SJCRH30 (cell line): ENCODE results near the gene ADH5. TPM values are rescaled to one million over a fixed set of nuclear protein-coding genes. Genes with fewer than 3 reads are reported as not detected.
"Not testable (repeated sequence)": the region's sequence is repeated elsewhere in the genome, so short reads cannot be mapped to it uniquely, and the experiment has no call there.

Experiments
- DNase-seq, 2 experiments: peaks; one replicate each; pipeline ENCODE4 v3.0.0-alpha.2; 2015 to 2020
- H3K27ac ChIP-seq: fragments of 250-450 bp; sonication (Bioruptor Pico); 2 replicates; pipeline ENCODE4 v1.5.1; 2020; ENCODE audit warnings: mild to moderate bottlenecking, moderate library complexity
- H3K27me3 ChIP-seq: fragments of 250-450 bp; sonication (Bioruptor Pico); 2 replicates; pipeline ENCODE4 v1.5.1; 2020; ENCODE audit warnings: mild to moderate bottlenecking, moderate library complexity
- H3K36me3 ChIP-seq: fragments of 250-450 bp; sonication (Bioruptor Pico); 2 replicates; pipeline ENCODE4 v1.5.1; 2020; ENCODE audit warnings: mild to moderate bottlenecking, moderate library complexity
- H3K4me1 ChIP-seq: fragments of 250-450 bp; sonication (Bioruptor Pico); 2 replicates; pipeline ENCODE4 v1.5.1; 2020; ENCODE audit warnings: mild to moderate bottlenecking, moderate library complexity
- H3K4me3 ChIP-seq: fragments of 250-450 bp; sonication (Bioruptor Pico); 2 replicates; pipeline ENCODE4 v1.5.1; 2020; ENCODE audit warnings: mild to moderate bottlenecking, moderate library complexity
- H3K9me3 ChIP-seq: fragments of 250-450 bp; sonication (Bioruptor Pico); replicated peaks from 2 replicates; pipeline ENCODE4 v1.5.1; 2020; ENCODE audit warnings: mild to moderate bottlenecking, moderate library complexity
- total RNA-seq: library from RNA; depleted of rRNA; stranded (reverse); fragments of >200 nt; shearing (Covaris generic); gene quantifications from 2 replicates; pipeline ENCODE4 v1.2.3, GENCODE V29; 2014

The ADH5 gene
- total RNA-seq, 1 experiment from 2014 or later, result 93.2 TPM

GRCh38 chr4:99100876-99101275 is 12.3 kb upstream of the ADH5 start:
- Histone ChIP-seq H3K4me3 (no peak overlapping the region), H3K27me3 (no peaks in the 10 kb centered on the region), H3K4me1 (no peaks in the 10 kb centered on the region), H3K27ac (no peak overlapping the region), H3K36me3 (no peaks in the 10 kb centered on the region), H3K9me3 (no peaks in the 10 kb centered on the region)
- DNase-seq, result no peak

DNA sequence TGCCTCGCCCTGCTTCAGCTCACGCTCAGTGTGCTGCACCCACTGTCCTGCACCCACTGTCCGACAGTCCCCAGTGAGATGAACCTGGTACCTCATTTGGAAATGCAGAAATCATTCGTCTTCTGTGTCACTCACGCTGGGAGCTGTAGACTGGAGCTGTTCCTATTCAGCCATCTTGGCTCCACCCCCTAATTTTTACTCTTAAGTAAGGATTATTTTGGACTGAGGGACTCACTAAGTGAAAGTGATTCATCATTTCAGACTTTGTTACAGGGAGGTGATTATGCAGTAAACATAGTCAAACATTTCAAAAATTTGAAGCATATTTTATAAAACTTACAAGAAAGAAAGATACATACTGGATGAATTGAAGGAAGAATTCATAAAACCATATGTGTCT is 11.2 kb upstream of the ADH5 start:
- not testable (repeated sequence) for DNase-seq, H3K4me3 ChIP-seq, H3K36me3 ChIP-seq, H3K27ac ChIP-seq, H3K9me3 ChIP-seq, H3K4me1 ChIP-seq, H3K27me3 ChIP-seq

- Histone ChIP-seq H3K4me3 (no peak overlapping the region), H3K27ac (no peak overlapping the region), H3K4me1 (no peaks in the 10 kb centered on the region), H3K36me3 (no peaks in the 10 kb centered on the region), H3K27me3 (no peaks in the 10 kb centered on the region), H3K9me3 (no peaks in the 10 kb centered on the region)
- DNase-seq, result no peak
Measured at GRCh38 chr4:99099311-99099710, 10.7 kb upstream of the ADH5 start.

GRCh38 chr4:99091841-99092240 is 3.3 kb upstream of the ADH5 start:
- not testable (repeated sequence) for H3K4me3 ChIP-seq, H3K36me3 ChIP-seq

DNA sequence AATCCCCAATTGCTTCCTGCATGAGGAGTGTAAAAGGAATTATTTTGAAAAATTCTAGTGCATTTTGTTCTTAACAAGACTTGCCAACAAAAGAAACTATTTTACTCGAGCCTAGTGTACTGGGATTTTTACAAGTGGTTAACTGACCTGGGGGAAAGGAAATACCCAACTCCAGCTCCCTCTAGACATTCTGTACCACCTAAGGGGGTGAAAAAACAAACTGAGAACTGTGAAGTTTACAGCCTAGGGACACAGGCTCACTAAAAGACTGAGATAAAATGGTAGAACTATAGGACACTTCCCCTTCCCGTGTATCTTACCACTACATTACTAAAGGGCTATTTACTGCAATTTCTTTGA is 2.6 kb upstream of the ADH5 start:
- H3K27ac ChIP-seq, result no peak overlapping the region
- no peaks in the 10 kb centered on the region; the same call in 1 of the 2 replicates for H3K36me3 ChIP-seq
- H3K4me3 ChIP-seq, result no peak overlapping the region
- H3K27me3 ChIP-seq, result no peaks in the 10 kb centered on the region
- H3K4me1 ChIP-seq, result no peaks in the 10 kb centered on the region
- DNase-seq, result no peak
- no peaks in the 10 kb centered on the region for H3K9me3 ChIP-seq

More at GRCh38 chr4:99091841-99092240, 3.3 kb upstream of the ADH5 start:
- not testable (repeated sequence) for DNase-seq, H3K27me3 ChIP-seq, H3K9me3 ChIP-seq, H3K4me1 ChIP-seq, H3K27ac ChIP-seq

- Histone ChIP-seq H3K4me3 (no peak overlapping the region), H3K36me3 (no peaks in the 10 kb centered on the region; the same call in 1 of the 2 replicates), H3K27me3 (no peaks in the 10 kb centered on the region), H3K27ac (no peak overlapping the region), H3K9me3 (no peaks in the 10 kb centered on the region), H3K4me1 (no peaks in the 10 kb centered on the region)
- no peak for DNase-seq
Measured at GRCh38 chr4:99090481-99091215, 2.1 kb upstream of the ADH5 start.

- Histone ChIP-seq H3K4me3 (peak overlapping the region; percentile 98), H3K27me3 (no peaks in the 10 kb centered on the region), H3K36me3 (peaks cover 16% of the 10 kb centered on the region), H3K9me3 (no peaks in the 10 kb centered on the region), H3K4me1 (no peaks in the 10 kb centered on the region), H3K27ac (peak overlapping the region; percentile 81)
- DNase-seq, result peak; percentile 22 to 48
Measured at GRCh38 chr4:99088023-99088449, 552 bp downstream of the ADH5 start.

DNA sequence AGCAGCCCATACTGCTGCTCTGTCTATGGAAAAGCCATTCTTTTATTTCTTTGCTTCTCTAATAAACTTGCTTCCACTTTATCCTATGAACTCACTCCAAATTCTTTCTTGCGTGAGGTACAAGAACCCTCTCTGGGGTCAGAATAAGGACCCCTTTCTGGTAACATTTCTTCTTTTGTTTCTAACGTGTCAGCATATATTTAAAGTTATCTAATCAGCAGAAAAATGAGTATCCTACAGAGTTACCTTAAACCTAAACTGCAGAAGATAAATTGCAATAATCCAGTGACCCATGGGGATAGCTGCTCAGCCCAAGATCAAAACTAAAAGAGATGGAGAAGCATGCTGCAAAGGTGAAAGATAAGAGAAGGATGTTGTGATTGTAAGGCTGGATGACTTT is 4.0 kb downstream of the ADH5 start:
- Histone ChIP-seq H3K27me3 (no peaks in the 10 kb centered on the region), H3K36me3 (peaks cover 39% of the 10 kb centered on the region), H3K4me1 (no peaks in the 10 kb centered on the region), H3K9me3 (no peaks in the 10 kb centered on the region), H3K4me3 (no peak overlapping the region), H3K27ac (no peak overlapping the region)
- no peak for DNase-seq

DNA sequence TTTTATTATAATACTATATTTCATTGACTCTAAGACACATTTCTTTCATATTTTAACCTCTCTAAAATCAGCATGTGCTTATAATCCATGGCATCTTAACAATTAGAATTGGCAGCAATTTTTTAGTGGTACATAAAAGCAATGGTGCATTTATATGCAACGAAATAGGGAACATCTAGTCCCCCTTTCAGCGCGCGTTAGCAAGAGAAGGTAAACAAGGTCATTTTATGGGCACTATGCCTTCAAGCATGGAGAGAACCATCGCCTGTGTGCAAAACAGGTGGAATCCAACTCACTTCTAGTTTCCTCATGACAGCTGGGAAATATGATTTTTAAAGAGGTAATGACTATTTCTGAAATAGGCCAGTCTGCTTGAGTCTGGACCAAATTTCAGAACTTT is 6.4 kb downstream of the ADH5 start:
- peaks cover 46% of the 10 kb centered on the region for H3K36me3 ChIP-seq
- H3K4me1 ChIP-seq, result no peaks in the 10 kb centered on the region
- no peaks in the 10 kb centered on the region for H3K27me3 ChIP-seq
- no peak overlapping the region for H3K4me3 ChIP-seq
- DNase-seq, result no peak
- H3K9me3 ChIP-seq, result no peaks in the 10 kb centered on the region
- no peak overlapping the region for H3K27ac ChIP-seq

- not testable (repeated sequence) for H3K27ac ChIP-seq, H3K4me3 ChIP-seq, DNase-seq, H3K27me3 ChIP-seq, H3K4me1 ChIP-seq, H3K9me3 ChIP-seq
- H3K36me3 ChIP-seq, result peaks cover 56% of the 10 kb centered on the region
Measured at GRCh38 chr4:99080869-99081268, 7.7 kb downstream of the ADH5 start.

DNA sequence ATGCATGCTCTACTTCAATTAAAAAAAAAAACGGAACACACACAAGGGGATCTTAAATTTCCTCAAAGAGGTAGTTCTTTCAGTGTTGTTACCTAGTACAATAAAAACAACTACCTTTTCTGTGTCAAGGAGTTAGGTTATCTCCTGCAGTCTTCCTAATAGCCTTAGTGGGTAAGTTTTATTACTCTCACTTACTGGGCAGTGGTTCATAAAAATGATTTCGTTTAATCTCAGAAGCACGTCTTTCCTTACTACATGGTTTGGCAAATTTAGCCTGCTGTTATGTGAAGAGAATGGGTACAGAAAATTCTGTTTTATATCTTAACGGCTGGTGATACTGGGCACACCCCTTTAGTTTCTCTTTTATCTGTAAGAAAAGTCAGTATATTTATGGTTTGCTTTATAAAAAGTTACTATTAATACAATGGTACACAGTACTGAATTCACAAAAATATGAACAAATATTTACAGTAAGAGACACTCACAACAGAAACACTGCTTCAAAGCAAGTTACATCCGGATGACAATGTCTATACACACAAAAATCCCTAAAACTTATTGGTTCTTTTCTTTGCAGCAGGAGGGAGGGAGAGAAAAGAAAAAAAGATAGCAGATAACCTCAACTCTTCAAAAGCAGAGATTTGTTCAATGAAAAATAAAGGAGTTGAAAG is 8.8 kb downstream of the ADH5 start:
- Histone ChIP-seq H3K4me3 (no peak overlapping the region), H3K36me3 (peaks cover 59% of the 10 kb centered on the region), H3K9me3 (no peaks in the 10 kb centered on the region), H3K4me1 (no peaks in the 10 kb centered on the region), H3K27me3 (no peaks in the 10 kb centered on the region), H3K27ac (no peak overlapping the region)
- DNase-seq, result no peak

DNA sequence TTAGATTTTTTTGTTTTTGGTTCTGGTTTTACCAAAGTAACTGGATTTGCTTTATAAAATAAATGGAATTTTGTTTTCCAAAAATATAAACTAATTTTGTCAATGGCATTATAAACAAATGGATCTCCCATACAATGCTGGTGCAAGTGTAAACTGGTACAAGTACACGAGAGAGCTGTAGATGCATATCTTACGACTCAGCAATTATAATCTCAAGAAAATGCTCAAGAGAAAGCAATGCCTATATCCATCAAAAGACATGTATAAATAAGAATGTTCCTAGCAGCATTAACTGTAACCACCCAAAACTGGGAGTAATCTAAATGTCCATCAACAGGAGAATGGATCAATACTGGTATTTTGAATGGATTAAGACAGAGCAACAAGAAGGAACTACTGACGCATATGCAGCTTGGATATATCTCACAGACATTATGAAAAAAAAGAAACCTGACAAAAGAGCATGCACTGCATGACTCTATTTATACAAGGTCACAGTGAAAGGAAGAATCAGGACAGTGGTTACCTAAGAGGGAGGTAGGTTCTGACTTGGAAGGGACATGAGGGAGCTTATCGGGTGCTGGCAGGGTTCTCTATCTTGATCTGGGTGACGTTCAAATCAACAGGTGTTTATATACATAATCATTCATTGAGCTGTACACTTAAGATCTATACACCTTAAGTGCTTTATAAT is 9.5 kb downstream of the ADH5 start:
- H3K4me1 ChIP-seq, result no peaks in the 10 kb centered on the region
- no peak overlapping the region for H3K27ac ChIP-seq
- no peaks in the 10 kb centered on the region for H3K9me3 ChIP-seq
- no peak for DNase-seq
- H3K4me3 ChIP-seq, result no peak overlapping the region
- peaks cover 58% of the 10 kb centered on the region for H3K36me3 ChIP-seq
- no peaks in the 10 kb centered on the region for H3K27me3 ChIP-seq

DNA sequence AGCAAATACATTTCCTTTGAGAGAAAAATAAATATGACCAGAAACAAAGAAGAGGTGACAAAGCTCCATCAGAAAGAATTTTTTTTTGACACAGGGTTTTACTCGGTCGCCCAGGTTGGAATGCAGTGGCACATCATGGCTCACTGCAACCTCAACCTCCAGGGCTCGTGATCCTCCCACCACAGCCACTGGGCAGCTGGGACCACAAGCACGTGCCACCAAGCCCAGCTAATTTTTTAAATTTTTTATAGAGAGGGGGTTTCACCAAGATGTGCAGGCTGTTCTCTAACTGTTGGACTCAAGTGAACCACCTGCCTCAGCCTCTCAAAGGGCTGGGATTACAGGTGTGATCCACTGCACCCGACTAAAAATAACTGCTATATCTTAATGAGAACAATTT is 10.3 kb downstream of the ADH5 start:
- no peak for DNase-seq
- H3K36me3 ChIP-seq, result peaks cover 54% of the 10 kb centered on the region

DNA sequence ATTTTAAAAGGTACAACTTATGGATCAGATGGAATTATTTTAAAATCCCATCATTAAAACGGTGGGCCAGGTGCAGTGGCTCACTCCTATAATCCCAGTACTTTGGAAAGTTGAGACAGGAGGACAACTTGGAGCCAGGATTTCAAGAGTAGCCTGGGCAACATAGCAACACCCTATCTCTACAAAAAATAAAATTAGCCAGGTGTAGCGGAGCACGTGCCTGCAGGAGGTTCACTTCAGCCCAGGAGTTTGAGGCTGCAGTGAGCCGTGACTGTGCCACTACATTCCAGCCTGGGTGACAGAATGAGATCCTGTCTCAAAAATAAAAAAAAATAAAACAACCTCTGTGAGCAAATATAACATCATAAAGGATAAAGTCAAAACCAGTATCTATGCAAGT is 11.4 kb downstream of the ADH5 start:
- Histone ChIP-seq H3K4me3 (no peak overlapping the region), H3K27me3 (no peaks in the 10 kb centered on the region), H3K4me1 (no peaks in the 10 kb centered on the region), H3K36me3 (peaks cover 52% of the 10 kb centered on the region), H3K9me3 (no peaks in the 10 kb centered on the region), H3K27ac (no peak overlapping the region)
- DNase-seq, result no peak

More for the DNA sequence above, 10.3 kb downstream of the ADH5 start:
- H3K27ac ChIP-seq, result no peak overlapping the region
- no peaks in the 10 kb centered on the region for H3K9me3 ChIP-seq
- no peak overlapping the region for H3K4me3 ChIP-seq
- H3K27me3 ChIP-seq, result no peaks in the 10 kb centered on the region
- H3K4me1 ChIP-seq, result no peaks in the 10 kb centered on the region

DNA sequence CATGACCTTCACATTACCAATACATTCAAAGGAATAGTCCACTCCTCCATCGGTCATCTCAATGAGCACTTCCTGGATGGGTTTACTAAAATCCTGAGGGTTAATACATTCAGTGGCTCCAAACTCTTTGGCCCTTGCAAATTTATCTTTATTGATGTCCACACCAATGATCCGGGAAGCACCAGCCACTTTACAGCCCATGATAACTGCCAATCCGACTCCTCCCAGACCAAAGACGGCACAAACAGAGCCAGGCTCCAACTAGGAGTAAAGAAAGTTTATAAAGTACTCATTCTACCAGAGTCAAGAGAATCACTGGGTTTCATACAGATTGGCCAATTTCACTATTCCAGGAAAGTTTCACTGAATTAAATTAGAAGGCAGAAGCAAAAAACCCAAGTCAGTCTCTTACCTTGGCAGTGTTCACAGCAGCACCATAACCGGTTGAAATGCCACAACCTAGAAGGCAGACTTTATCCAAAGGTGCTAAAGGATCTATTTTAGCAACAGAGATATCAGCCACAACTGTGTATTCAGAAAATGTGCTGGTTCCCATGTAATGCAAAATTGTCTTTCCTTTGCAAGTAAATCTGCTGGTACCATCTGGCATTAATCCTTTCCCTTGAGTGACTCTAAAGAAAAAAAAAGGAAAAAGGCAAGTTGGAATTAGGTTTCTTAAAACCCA is 12.2 kb downstream of the ADH5 start:
- DNase-seq, result no peak
- no peaks in the 10 kb centered on the region for H3K9me3 ChIP-seq

More for the DNA sequence above, 12.2 kb downstream of the ADH5 start:
- Histone ChIP-seq H3K27me3 (no peaks in the 10 kb centered on the region), H3K36me3 (peaks cover 51% of the 10 kb centered on the region), H3K4me1 (no peaks in the 10 kb centered on the region), H3K27ac (no peak overlapping the region), H3K4me3 (no peak overlapping the region)
